ENCODE measurements around the gene FURIN. TPM values are rescaled to one million over a fixed set of nuclear protein-coding genes. Genes with fewer than 3 reads are reported as not detected.
A peak's percentile ranks its signal among the peaks of the same experiment; 100 is the strongest.

Gene FURIN
- total and polyA plus RNA-seq, 9 of the 15 experiments (the other 6 are each of a cell fraction or from before 2014, with no cell fraction given), result 0.92 to 99.9 (median 34.8) TPM

DNA sequence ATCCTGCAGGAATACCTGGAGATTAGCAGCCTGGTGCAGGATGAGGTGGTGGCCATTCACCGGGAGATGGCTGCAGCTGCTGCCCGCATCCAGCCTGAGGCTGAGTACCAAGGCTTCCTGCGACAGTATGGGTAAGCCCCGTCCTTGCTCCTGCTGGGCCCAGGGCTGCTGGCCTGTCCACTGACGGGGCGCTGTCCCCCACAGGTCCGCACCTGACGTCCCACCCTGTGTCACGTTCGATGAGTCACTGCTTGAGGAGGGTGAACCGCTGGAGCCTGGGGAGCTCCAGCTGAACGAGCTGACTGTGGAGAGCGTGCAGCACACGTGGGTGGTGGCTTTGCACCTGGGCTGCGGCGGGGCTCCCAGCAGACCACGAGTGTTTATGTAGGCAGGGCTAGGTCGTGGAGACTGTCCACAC lies 20.9 kb downstream of the FURIN start (continued):
- TF ChIP-seq, protein P1, sequence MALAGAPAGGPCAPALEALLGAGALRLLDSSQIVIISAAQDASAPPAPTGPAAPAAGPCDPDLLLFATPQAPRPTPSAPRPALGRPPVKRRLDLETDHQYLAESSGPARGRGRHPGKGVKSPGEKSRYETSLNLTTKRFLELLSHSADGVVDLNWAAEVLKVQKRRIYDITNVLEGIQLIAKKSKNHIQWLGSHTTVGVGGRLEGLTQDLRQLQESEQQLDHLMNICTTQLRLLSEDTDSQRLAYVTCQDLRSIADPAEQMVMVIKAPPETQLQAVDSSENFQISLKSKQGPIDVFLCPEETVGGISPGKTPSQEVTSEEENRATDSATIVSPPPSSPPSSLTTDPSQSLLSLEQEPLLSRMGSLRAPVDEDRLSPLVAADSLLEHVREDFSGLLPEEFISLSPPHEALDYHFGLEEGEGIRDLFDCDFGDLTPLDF (CRISPR knock-in tag; IDR thresholded peaks at IDR 0.05), result no peak
- TF ChIP-seq, protein P2, sequence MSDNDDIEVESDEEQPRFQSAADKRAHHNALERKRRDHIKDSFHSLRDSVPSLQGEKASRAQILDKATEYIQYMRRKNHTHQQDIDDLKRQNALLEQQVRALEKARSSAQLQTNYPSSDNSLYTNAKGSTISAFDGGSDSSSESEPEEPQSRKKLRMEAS (CRISPR knock-in tag; IDR thresholded peaks at IDR 0.05), result peak; percentile 74
- no peak for TF ChIP-seq ARID4B (CRISPR knock-in tag; IDR thresholded peaks at IDR 0.05)
- TF ChIP-seq FOXJ3 (CRISPR knock-in tag; IDR thresholded peaks at IDR 0.05), result no peak
- TF ChIP-seq ILF3 (IDR thresholded peaks at IDR 0.05; ENCODE audit: borderline replicate concordance), result no peak
- no peak for TF ChIP-seq CHD1 (IDR thresholded peaks at IDR 0.05; ENCODE audit: low read length)
- no peak for TF ChIP-seq SIX5 (IDR thresholded peaks at IDR 0.05; ENCODE audit: borderline replicate concordance in 1 of 2, insufficient read depth in 1 of 2, low read depth in 1 of 2, low read length in 2 of 2)
- no peak for TF ChIP-seq ELK1 (CRISPR knock-in tag; IDR thresholded peaks at IDR 0.05)
- no peak for TF ChIP-seq ZBTB17 (CRISPR knock-in tag; IDR thresholded peaks at IDR 0.05)
- no peak for TF ChIP-seq DDX20 (tag; IDR thresholded peaks at IDR 0.05; ENCODE audit: low read depth)
- TF ChIP-seq NR2C1 (IDR thresholded peaks at IDR 0.05), result no peak
- no peak for TF ChIP-seq NR2C1 (tag; IDR thresholded peaks at IDR 0.05)
- no peak for TF ChIP-seq NKRF (IDR thresholded peaks at IDR 0.05; ENCODE audit: borderline replicate concordance)
- TF ChIP-seq HDAC1 (IDR thresholded peaks at IDR 0.05), result 0 out of 4 replicates have a peak, but pooled peaks of 1 of the 2 experiments have one; percentile 21
- peak; percentile 28; the same call in 1 of the 2 replicates for TF ChIP-seq CBFA2T2 (conservative IDR thresholded peaks at IDR 0.05)
- TF ChIP-seq ZNF695 (CRISPR knock-in tag; IDR thresholded peaks at IDR 0.05), result no peak
- TF ChIP-seq, protein P3, sequence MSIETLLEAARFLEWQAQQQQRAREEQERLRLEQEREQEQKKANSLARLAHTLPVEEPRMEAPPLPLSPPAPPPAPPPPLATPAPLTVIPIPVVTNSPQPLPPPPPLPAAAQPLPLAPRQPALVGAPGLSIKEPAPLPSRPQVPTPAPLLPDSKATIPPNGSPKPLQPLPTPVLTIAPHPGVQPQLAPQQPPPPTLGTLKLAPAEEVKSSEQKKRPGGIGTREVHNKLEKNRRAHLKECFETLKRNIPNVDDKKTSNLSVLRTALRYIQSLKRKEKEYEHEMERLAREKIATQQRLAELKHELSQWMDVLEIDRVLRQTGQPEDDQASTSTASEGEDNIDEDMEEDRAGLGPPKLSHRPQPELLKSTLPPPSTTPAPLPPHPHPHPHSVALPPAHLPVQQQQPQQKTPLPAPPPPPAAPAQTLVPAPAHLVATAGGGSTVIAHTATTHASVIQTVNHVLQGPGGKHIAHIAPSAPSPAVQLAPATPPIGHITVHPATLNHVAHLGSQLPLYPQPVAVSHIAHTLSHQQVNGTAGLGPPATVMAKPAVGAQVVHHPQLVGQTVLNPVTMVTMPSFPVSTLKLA (conservative IDR thresholded peaks at IDR 0.05), result 0 out of 4 replicates have a peak, but pooled peaks of 1 of the 2 experiments have one; percentile 34
- TF ChIP-seq FOSL1 (tag; conservative IDR thresholded peaks at IDR 0.05), result 0 out of 2 replicates have a peak, but pooled peaks have one; percentile 13

Measured in K562 (cell line).